Stimulated activated CD4-positive, alpha-beta T cell treated with anti-CD3 and anti-CD28 coated beads, Interleukin-1b, Interleukin-23, amount 100 ng/mL, for 4 hours (primary cell): ENCODE measurements around the gene CIROP.
A peak's percentile ranks its signal among the peaks of the same experiment; 100 is the strongest.

Experiments
- DNase-seq, 2 donors: peaks; one replicate each; pipeline ENCODE4 v3.0.0-alpha.2; 2020; ENCODE audit warnings: low read depth in 2 of 2

CIROP gene

GRCh38 chr14:23066855-23067744, 37.7 kb downstream of the CIROP start:
- DNase-seq = no peak

GRCh38 chr14:23066368-23066767, 38.4 kb downstream of the CIROP start:
- no peak for DNase-seq

- no peak for DNase-seq
Observed at GRCh38 chr14:23063601-23064000, 41.2 kb downstream of the CIROP start.

- no peak for DNase-seq
Observed at GRCh38 chr14:23062002-23062401, 42.8 kb downstream of the CIROP start.

- no peak for DNase-seq
Observed at GRCh38 chr14:23060536-23061260, 44.1 kb downstream of the CIROP start.

- no peak for DNase-seq
Observed at GRCh38 chr14:23058654-23059504, 45.9 kb downstream of the CIROP start.

GRCh38 chr14:23057757-23058653, 46.8 kb downstream of the CIROP start:
- DNase-seq = peak; percentile 87

- DNase-seq = peak; percentile 56 to 58
Observed at GRCh38 chr14:23056956-23057756, 47.6 kb downstream of the CIROP start, which contains the start of gene CDH24. CDH24 (minus strand) TSS chr14:23057520; CDS start chr14:23055733, 1,787 bp downstream.

- DNase-seq = peak; percentile 61 to 63
Observed at GRCh38 chr14:23056145-23056955, 48.4 kb downstream of the CIROP start.

GRCh38 chr14:23055621-23056144, 49.1 kb downstream of the CIROP start:
- no peak for DNase-seq

- DNase-seq = no peak
Observed at GRCh38 chr14:23055147-23055550, 49.6 kb downstream of the CIROP start.

GRCh38 chr14:23054000-23054811, 50.6 kb downstream of the CIROP start:
- DNase-seq = peak in 1 of 2 donors; percentile 20

GRCh38 chr14:23053426-23053825, 51.4 kb downstream of the CIROP start:
- no peak for DNase-seq

GRCh38 chr14:23052671-23053070, 52.1 kb downstream of the CIROP start:
- DNase-seq = no peak

GRCh38 chr14:23052182-23052623, 52.6 kb downstream of the CIROP start:
- no peak for DNase-seq

GRCh38 chr14:23051141-23052057, 53.4 kb downstream of the CIROP start:
- no peak for DNase-seq
